HEK293 (cell line): ENCODE measurements around the gene SLC22A3.
"Not testable (repeated sequence)": the region's sequence is repeated elsewhere in the genome, so short reads cannot be mapped to it uniquely, and the experiment has no call there.

Experiments
- CTCF ChIA-PET: fragments of 350-600 bp; formaldehyde crosslinking; extraction: SDS; loops from one replicate; lab custom pipeline; 2021; ENCODE audit warnings: antibody characterized with exemption; lab: Yijun Ruan, JAX
- POLR2A ChIA-PET: fragments of 300-600 bp; formaldehyde crosslinking; extraction: SDS; loops from one replicate; lab custom pipeline; 2020; ENCODE audit warnings: antibody characterized with exemption, inconsistent platforms; lab: Yijun Ruan, JAX
- H3K27ac ChIP-seq: fragments of 200-500 bp; sonication (Bioruptor generic); 2 replicates; pipeline ENCODE4 v1.5.1; 2014; ENCODE audit warnings: low read depth, low read length, control low read depth, inconsistent platforms; ENCODE audit errors: extremely low read depth
- H3K36me3 ChIP-seq, 2 experiments: fragments of 200-500 bp in 1 of 2; sonication (Bioruptor generic) in 1 of 2; 1 replicate in 1 of 2; 2 replicates in 1 of 2; pipeline ENCODE4 v1.5.1; 2014 to 2017; ENCODE audit warnings: inconsistent platforms in 2 of 2, low read length in 2 of 2; ENCODE audit not compliant: control insufficient read depth in 2 of 2, insufficient read depth in 1 of 2
- H3K4me1 ChIP-seq: fragments of 200-500 bp; sonication (Bioruptor generic); 2 replicates; pipeline ENCODE4 v1.5.1; 2014; ENCODE audit warnings: mild to moderate bottlenecking, low read length, inconsistent platforms; ENCODE audit not compliant: control insufficient read depth, insufficient read depth
- H3K4me3 ChIP-seq: 2 replicates; pipeline ENCODE4 v1.5.1; 2011; ENCODE audit warnings: low read depth, mild to moderate bottlenecking, control low read depth, low read length, moderate library complexity
- H3K9me3 ChIP-seq: fragments of 200-500 bp; sonication (Bioruptor generic); 2 replicates; pipeline ENCODE4 v1.5.1; 2014; ENCODE audit warnings: low read depth, low read length, inconsistent platforms; ENCODE audit not compliant: control insufficient read depth, insufficient read depth
- BCL11B ChIP-seq: fragments of 450-650 bp; formaldehyde crosslinking; IDR thresholded peaks from 2 replicates; pipeline ENCODE4 v1.5.1; 2016; ENCODE audit warnings: low read depth, missing biosample characterization, missing genetic modification characterization
- EGR2 ChIP-seq: fragments of 450-650 bp; formaldehyde crosslinking; IDR thresholded peaks from 2 replicates; pipeline ENCODE4 v1.5.1; 2016; ENCODE audit warnings: low read depth, missing biosample characterization, missing genetic modification characterization
- MEIS1 ChIP-seq: sonication (generic); formaldehyde crosslinking; IDR thresholded peaks from 2 replicates; pipeline ENCODE4 v1.8.1; 2022; ENCODE audit warnings: missing genetic modification reagents, mild to moderate bottlenecking, borderline replicate concordance
- OSR2 ChIP-seq: fragments of 450-650 bp; formaldehyde crosslinking; IDR thresholded peaks from 2 replicates; pipeline ENCODE4 v1.5.1; 2016; ENCODE audit warnings: missing biosample characterization, missing genetic modification characterization
- ZNF114 ChIP-seq: fragments of 450-650 bp; formaldehyde crosslinking; IDR thresholded peaks from 2 replicates; pipeline ENCODE4 v1.5.0; 2017; ENCODE audit warnings: missing biosample characterization, missing genetic modification characterization
- ZNF146 ChIP-seq: fragments of 450-650 bp; formaldehyde crosslinking; IDR thresholded peaks from 2 replicates; pipeline ENCODE4 v1.5.1; 2016; ENCODE audit warnings: missing biosample characterization, missing genetic modification characterization
- ZNF24 ChIP-seq: fragments of 450-650 bp; formaldehyde crosslinking; IDR thresholded peaks from 2 replicates; pipeline ENCODE4 v1.5.1; 2016; ENCODE audit warnings: missing biosample characterization, missing genetic modification characterization
- ZNF624 ChIP-seq: fragments of 450-650 bp; formaldehyde crosslinking; IDR thresholded peaks from 2 replicates; pipeline ENCODE4 v1.5.1; 2017; ENCODE audit warnings: missing biosample characterization, missing genetic modification characterization
- TF ChIP-seq, protein P1 (sequence below): fragments of 450-650 bp; formaldehyde crosslinking; IDR thresholded peaks from 2 replicates; pipeline ENCODE4 v1.5.1; 2016; ENCODE audit warnings: missing biosample characterization, missing genetic modification characterization

Gene SLC22A3

DNA sequence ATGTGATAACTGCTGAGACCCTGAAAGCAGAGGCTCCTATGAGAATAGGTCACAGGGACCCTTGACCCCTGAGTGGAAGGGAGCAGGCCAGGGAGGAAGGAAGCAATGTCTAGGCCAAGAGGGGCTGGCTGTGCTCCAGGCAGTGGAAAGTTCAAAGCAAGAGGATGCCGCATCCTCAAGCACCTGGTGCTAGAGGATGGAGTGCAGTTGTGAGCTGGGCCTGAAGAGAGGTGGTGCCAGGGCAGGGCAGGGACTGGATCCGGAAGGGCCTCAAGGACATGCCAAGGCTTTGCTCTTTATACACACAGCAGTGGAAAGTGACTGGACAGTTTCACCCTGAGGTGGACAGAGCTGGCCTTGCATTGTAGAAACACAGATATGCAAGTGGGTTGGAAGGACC, 97.0 kb downstream of the SLC22A3 start:
- no peaks in the 10 kb centered on the region for H3K9me3 ChIP-seq
- H3K4me1 ChIP-seq: no peaks in the 10 kb centered on the region
- POLR2A ChIA-PET: no interaction called here
- no peaks in the 10 kb centered on the region for H3K36me3 ChIP-seq
- H3K27ac ChIP-seq: no peak overlapping the region
- no peak overlapping the region for H3K4me3 ChIP-seq
- TF ChIP-seq ZNF624: no peak
- TF ChIP-seq ZNF146 (tag by site-specific recombination): no peak
- TF ChIP-seq, all 188 proteins: peak for 0
- CTCF ChIA-PET: interaction anchor here (0.6 kb wide), 1 partner anchor 438 kb away, joined by 4 read pairs; no protein-coding TSS in a partner anchor

GRCh38 chr6:160447350-160447749, 99.2 kb downstream of the SLC22A3 start:
- ChIA-PET CTCF (interaction anchor here (0.9 to 1.1 kb wide), 2 partner anchors 70 to 72 kb away, joined by 4 read pairs; no protein-coding TSS in a partner anchor), POLR2A (no interaction called here)
- H3K36me3 ChIP-seq: no peaks in the 10 kb centered on the region
- H3K27ac ChIP-seq: no peak overlapping the region
- H3K9me3 ChIP-seq: no peaks in the 10 kb centered on the region
- H3K4me1 ChIP-seq: no peaks in the 10 kb centered on the region
- no peak overlapping the region for H3K4me3 ChIP-seq
- no peak for TF ChIP-seq EGR2 (tag by site-specific recombination)
- TF ChIP-seq, all 188 proteins: peak for 0

DNA sequence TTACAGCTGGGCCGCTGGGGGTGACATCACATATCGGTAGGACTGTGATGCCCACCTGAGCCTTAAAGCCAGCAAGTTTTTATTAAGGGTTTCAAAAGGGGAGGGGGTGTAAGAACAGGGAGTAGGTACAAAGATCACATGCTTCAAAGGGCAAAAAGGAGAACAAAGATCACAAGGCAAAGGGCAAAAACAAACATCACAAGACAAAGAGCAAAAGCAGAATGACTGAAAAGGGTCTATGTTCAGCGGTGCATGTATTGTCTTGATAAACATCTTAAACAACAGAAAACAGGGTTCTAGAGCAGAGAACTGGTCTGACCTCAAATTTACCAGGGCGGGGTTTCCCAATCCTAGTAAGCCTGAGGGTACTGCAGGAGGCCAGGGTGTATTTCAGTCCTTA, 101.6 kb downstream of the SLC22A3 start:
- POLR2A ChIA-PET, H3K4me1 ChIP-seq, H3K36me3 ChIP-seq, H3K27ac ChIP-seq, H3K4me3 ChIP-seq, H3K9me3 ChIP-seq: not testable (repeated sequence)
- CTCF ChIA-PET: interaction anchor here (1.2 kb wide), 1 partner anchor 32 kb away, joined by 5 read pairs; no protein-coding TSS in a partner anchor

DNA sequence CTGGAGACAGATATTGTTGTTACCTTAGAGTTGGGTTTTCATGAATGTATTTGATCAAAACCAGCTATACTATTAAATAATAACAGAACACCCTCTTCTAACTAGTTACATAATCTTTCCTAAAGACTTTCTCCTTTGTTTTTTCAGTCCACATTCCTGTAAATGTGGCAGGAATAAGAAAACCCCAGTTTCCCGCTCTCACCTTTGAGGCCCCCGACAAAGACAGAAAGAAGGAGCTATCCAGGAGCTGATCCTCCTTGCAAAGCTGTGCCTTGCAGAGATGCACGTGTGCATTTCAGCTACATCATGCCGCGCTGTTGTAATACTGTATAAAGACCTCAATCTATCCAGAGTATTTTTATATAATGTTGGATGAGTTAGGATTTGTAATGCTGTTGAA, 102.7 kb downstream of the SLC22A3 start:
- H3K9me3 ChIP-seq: no peaks in the 10 kb centered on the region
- H3K27ac ChIP-seq: no peak overlapping the region
- CTCF ChIA-PET: interaction anchor here (0.6 to 1.7 kb wide), 7 partner anchors 33 to 587 kb away, joined by 3 to 7 read pairs (median 5); no protein-coding TSS in a partner anchor
- no peaks in the 10 kb centered on the region for H3K36me3 ChIP-seq
- TF ChIP-seq, protein P1, sequence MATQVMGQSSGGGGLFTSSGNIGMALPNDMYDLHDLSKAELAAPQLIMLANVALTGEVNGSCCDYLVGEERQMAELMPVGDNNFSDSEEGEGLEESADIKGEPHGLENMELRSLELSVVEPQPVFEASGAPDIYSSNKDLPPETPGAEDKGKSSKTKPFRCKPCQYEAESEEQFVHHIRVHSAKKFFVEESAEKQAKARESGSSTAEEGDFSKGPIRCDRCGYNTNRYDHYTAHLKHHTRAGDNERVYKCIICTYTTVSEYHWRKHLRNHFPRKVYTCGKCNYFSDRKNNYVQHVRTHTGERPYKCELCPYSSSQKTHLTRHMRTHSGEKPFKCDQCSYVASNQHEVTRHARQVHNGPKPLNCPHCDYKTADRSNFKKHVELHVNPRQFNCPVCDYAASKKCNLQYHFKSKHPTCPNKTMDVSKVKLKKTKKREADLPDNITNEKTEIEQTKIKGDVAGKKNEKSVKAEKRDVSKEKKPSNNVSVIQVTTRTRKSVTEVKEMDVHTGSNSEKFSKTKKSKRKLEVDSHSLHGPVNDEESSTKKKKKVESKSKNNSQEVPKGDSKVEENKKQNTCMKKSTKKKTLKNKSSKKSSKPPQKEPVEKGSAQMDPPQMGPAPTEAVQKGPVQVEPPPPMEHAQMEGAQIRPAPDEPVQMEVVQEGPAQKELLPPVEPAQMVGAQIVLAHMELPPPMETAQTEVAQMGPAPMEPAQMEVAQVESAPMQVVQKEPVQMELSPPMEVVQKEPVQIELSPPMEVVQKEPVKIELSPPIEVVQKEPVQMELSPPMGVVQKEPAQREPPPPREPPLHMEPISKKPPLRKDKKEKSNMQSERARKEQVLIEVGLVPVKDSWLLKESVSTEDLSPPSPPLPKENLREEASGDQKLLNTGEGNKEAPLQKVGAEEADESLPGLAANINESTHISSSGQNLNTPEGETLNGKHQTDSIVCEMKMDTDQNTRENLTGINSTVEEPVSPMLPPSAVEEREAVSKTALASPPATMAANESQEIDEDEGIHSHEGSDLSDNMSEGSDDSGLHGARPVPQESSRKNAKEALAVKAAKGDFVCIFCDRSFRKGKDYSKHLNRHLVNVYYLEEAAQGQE: peak; percentile 63
- no peak for TF ChIP-seq OSR2
- TF ChIP-seq, all 188 proteins: peak for 1
- H3K4me3 ChIP-seq: no peak overlapping the region
- POLR2A ChIA-PET: no interaction called here
- H3K4me1 ChIP-seq: no peaks in the 10 kb centered on the region

DNA sequence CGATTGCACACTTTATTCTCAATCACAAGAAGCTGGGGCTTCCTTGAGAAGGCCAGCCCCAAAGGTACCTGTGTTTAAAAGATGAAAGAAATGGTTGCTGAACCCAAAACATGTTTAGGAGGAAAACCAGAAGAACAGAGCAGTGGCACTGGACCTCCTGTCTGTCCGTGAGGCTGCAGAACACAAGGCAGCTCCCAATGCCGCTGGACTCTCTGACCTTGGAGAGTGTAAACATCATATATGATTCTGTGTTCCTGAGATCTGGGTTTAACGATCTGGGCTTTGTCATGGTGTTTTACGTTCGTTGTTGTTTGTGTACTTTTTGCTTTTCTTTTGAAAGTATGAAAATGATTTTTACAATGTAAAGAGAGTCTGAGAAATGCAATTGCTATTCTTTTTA, 106.1 kb downstream of the SLC22A3 start:
- no peak overlapping the region for H3K27ac ChIP-seq
- no peaks in the 10 kb centered on the region for H3K9me3 ChIP-seq
- H3K4me1 ChIP-seq: no peaks in the 10 kb centered on the region
- POLR2A ChIA-PET: no interaction called here
- TF ChIP-seq BCL11B (tag by site-specific recombination) (no peak), ZNF114 (tag by site-specific recombination) (no peak), MEIS1 (no peak), ZNF24 (tag by site-specific recombination) (no peak)
- TF ChIP-seq, all 188 proteins: peak for 0
- no peak overlapping the region for H3K4me3 ChIP-seq
- CTCF ChIA-PET: interaction anchor here (0.5 to 3.8 kb wide), 11 partner anchors 14 to 1283 kb away, joined by 3 to 44 read pairs (median 7); no protein-coding TSS in a partner anchor
- H3K36me3 ChIP-seq: no peaks in the 10 kb centered on the region
